ENCODE data around the gene EPN1. TPM values are rescaled to one million over a fixed set of nuclear protein-coding genes. Genes with fewer than 3 reads are reported as not detected.

EPN1 gene
- total and polyA plus RNA-seq, 5 donors from 2014 or later: 6.3 to 46.1 (median 8.1) TPM

- ATAC-seq (ENCODE audit: low read depth in 2 of 2) (no peak), DNase-seq (no peak)
- Mint-ChIP-seq H3K36me3 (peaks cover 21% of the 10 kb centered on the region), H3K4me1 (peaks cover 0 to 13% (median 2%) of the 10 kb centered on the region in 4 donors), H3K27me3 (no peaks in the 10 kb centered on the region), H3K9me3 (peaks cover 0 to 2% (median 0%) of the 10 kb centered on the region in 7 donors), H3K4me3 (no peak overlapping the region), H3K27ac (no peak overlapping the region)
- Histone ChIP-seq H3K27me3 (ENCODE audit: control insufficient read depth, insufficient read depth, low read length) (no peaks in the 10 kb centered on the region), H3K4me3 (ENCODE audit: low read depth, low read length) (no peak overlapping the region), H3K27ac (ENCODE audit: insufficient read depth, low read length, poor library complexity, severe bottlenecking) (no peak overlapping the region), H3K4me1 (ENCODE audit: control insufficient read depth, insufficient read depth, low read length, poor library complexity, severe bottlenecking) (no peaks in the 10 kb centered on the region), H3K36me3 (ENCODE audit: control insufficient read depth, insufficient read depth, low read length) (peaks cover 4% of the 10 kb centered on the region), H3K9me3 (ENCODE audit: control insufficient read depth in 2 of 2, low read length in 2 of 2) (no peaks in the 10 kb centered on the region)
Measured at GRCh38 chr19:55700813-55701212, 25.8 kb downstream of the EPN1 start.

DNA sequence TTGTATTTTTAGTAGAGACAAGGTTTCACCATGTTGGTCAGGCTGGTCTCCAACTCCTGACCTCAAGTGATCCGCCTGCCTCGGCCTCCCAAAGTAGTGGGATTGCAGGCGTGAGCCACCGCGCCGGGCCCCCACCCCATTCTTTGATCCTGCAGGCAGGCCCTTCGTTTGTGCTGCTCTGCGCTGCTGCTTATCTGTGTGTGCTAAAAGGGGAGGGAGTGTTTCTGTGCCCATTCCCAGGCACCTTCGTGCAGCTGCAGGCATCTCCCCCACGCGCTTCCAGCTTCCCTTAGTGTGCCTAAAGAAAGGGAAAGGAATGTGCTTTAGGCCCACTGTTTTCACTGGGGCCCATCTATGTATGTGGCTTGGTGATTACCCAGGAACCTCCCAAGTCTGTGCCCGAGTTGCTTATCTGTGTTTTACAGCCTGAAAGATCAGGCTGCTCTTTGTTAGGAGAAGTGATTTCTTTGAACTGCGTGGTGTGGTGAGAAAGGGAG lies 27.2 kb downstream of the EPN1 start:
- no peak overlapping the region for H3K4me3 Mint-ChIP-seq
- H3K4me3 ChIP-seq (ENCODE audit: low read depth, low read length): no peak overlapping the region
- H3K27me3 ChIP-seq (ENCODE audit: control insufficient read depth, insufficient read depth, low read length): no peaks in the 10 kb centered on the region
- H3K4me1 Mint-ChIP-seq: peaks cover 0 to 12% (median 2%) of the 10 kb centered on the region in 4 donors
- no peaks in the 10 kb centered on the region for H3K27me3 Mint-ChIP-seq
- peaks cover 0 to 2% (median 0%) of the 10 kb centered on the region in 7 donors for H3K9me3 Mint-ChIP-seq
- ATAC-seq (ENCODE audit: low read depth in 2 of 2) (no peak), DNase-seq (no peak)
- no peaks in the 10 kb centered on the region for H3K9me3 ChIP-seq (ENCODE audit: control insufficient read depth in 2 of 2, low read length in 2 of 2)
- no peaks in the 10 kb centered on the region for H3K4me1 ChIP-seq (ENCODE audit: control insufficient read depth, insufficient read depth, low read length, poor library complexity, severe bottlenecking)
- H3K27ac Mint-ChIP-seq: no peak overlapping the region
- H3K36me3 ChIP-seq (ENCODE audit: control insufficient read depth, insufficient read depth, low read length): no peaks in the 10 kb centered on the region
- H3K27ac ChIP-seq (ENCODE audit: insufficient read depth, low read length, poor library complexity, severe bottlenecking): no peak overlapping the region
- H3K36me3 Mint-ChIP-seq: peaks cover 21% of the 10 kb centered on the region

DNA sequence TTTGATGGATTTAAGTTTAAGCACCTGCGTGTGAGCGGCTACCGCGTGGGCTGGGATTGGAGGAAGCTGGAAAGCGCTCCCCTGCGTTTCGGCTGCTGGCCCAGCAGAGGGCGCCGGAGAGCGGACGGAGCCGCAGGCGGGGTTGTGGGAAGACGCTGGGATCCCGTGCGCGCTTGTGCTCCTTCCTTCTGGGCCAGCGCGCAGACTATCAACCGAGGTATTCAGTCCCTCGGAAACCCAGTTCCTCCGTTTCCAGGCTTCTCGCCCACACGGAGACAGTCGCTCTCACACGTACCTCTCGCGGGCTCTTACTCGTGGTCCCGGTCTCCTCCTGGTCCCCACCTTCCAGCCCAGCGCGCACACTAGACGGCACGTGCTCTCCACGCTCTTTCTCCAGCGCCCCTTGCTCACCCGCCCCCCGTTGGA lies 28.8 kb downstream of the EPN1 start:
- H3K36me3 Mint-ChIP-seq: peaks cover 12% of the 10 kb centered on the region
- peak in 2 of 3 donors; percentile 13 to 24 for DNase-seq
- peaks cover 0 to 2% (median 0%) of the 10 kb centered on the region in 7 donors for H3K9me3 Mint-ChIP-seq
- H3K4me3 Mint-ChIP-seq: no peak overlapping the region
- Histone ChIP-seq H3K4me1 (ENCODE audit: control insufficient read depth, insufficient read depth, low read length, poor library complexity, severe bottlenecking) (no peaks in the 10 kb centered on the region), H3K4me3 (ENCODE audit: low read depth, low read length) (no peak overlapping the region), H3K36me3 (ENCODE audit: control insufficient read depth, insufficient read depth, low read length) (no peaks in the 10 kb centered on the region), H3K9me3 (ENCODE audit: control insufficient read depth in 2 of 2, low read length in 2 of 2) (no peaks in the 10 kb centered on the region), H3K27me3 (ENCODE audit: control insufficient read depth, insufficient read depth, low read length) (no peaks in the 10 kb centered on the region), H3K27ac (ENCODE audit: insufficient read depth, low read length, poor library complexity, severe bottlenecking) (no peak overlapping the region)
- H3K4me1 Mint-ChIP-seq: peaks cover 0 to 5% (median 4%) of the 10 kb centered on the region in 4 donors
- ATAC-seq (ENCODE audit: low read depth in 2 of 2): no peak
- H3K27me3 Mint-ChIP-seq: peaks cover 4% of the 10 kb centered on the region
- H3K27ac Mint-ChIP-seq: no peak overlapping the region

GRCh38 chr19:55704494-55705245 lies 29.6 kb downstream of the EPN1 start:
- Histone ChIP-seq H3K27ac (ENCODE audit: insufficient read depth, low read length, poor library complexity, severe bottlenecking) (no peak overlapping the region), H3K27me3 (ENCODE audit: control insufficient read depth, insufficient read depth, low read length) (no peaks in the 10 kb centered on the region), H3K36me3 (ENCODE audit: control insufficient read depth, insufficient read depth, low read length) (no peaks in the 10 kb centered on the region), H3K4me1 (ENCODE audit: control insufficient read depth, insufficient read depth, low read length, poor library complexity, severe bottlenecking) (no peaks in the 10 kb centered on the region), H3K4me3 (ENCODE audit: low read depth, low read length) (no peak overlapping the region), H3K9me3 (ENCODE audit: control insufficient read depth in 2 of 2, low read length in 2 of 2) (no peaks in the 10 kb centered on the region)
- ATAC-seq (ENCODE audit: low read depth in 2 of 2) (no peak), DNase-seq (no peak)
- Mint-ChIP-seq H3K4me1 (peaks cover 2 to 7% (median 5%) of the 10 kb centered on the region in 4 donors), H3K27ac (peak overlapping the region in 1 of 3 donors; percentile 11), H3K27me3 (peaks cover 4% of the 10 kb centered on the region), H3K9me3 (peaks cover 0 to 2% (median 0%) of the 10 kb centered on the region in 7 donors), H3K36me3 (peaks cover 8% of the 10 kb centered on the region), H3K4me3 (no peak overlapping the region)

GRCh38 chr19:55705972-55706371 lies 30.9 kb downstream of the EPN1 start:
- ATAC-seq (ENCODE audit: low read depth in 2 of 2) (no peak), DNase-seq (no peak)
- H3K4me1 ChIP-seq (ENCODE audit: control insufficient read depth, insufficient read depth, low read length, poor library complexity, severe bottlenecking): no peaks in the 10 kb centered on the region
- H3K27me3 Mint-ChIP-seq: peaks cover 4% of the 10 kb centered on the region
- no peak overlapping the region for H3K4me3 ChIP-seq (ENCODE audit: low read depth, low read length)
- H3K27me3 ChIP-seq (ENCODE audit: control insufficient read depth, insufficient read depth, low read length): no peaks in the 10 kb centered on the region
- no peaks in the 10 kb centered on the region for H3K36me3 ChIP-seq (ENCODE audit: control insufficient read depth, insufficient read depth, low read length)
- no peak overlapping the region for H3K4me3 Mint-ChIP-seq
- H3K27ac Mint-ChIP-seq: no peak overlapping the region
- no peaks in the 10 kb centered on the region for H3K9me3 ChIP-seq (ENCODE audit: control insufficient read depth in 2 of 2, low read length in 2 of 2)
- no peak overlapping the region for H3K27ac ChIP-seq (ENCODE audit: insufficient read depth, low read length, poor library complexity, severe bottlenecking)
- H3K9me3 Mint-ChIP-seq: peaks cover 0 to 2% (median 0%) of the 10 kb centered on the region in 7 donors
- peaks cover 4% of the 10 kb centered on the region for H3K36me3 Mint-ChIP-seq
- H3K4me1 Mint-ChIP-seq: peaks cover 2 to 7% (median 5%) of the 10 kb centered on the region in 4 donors

DNA sequence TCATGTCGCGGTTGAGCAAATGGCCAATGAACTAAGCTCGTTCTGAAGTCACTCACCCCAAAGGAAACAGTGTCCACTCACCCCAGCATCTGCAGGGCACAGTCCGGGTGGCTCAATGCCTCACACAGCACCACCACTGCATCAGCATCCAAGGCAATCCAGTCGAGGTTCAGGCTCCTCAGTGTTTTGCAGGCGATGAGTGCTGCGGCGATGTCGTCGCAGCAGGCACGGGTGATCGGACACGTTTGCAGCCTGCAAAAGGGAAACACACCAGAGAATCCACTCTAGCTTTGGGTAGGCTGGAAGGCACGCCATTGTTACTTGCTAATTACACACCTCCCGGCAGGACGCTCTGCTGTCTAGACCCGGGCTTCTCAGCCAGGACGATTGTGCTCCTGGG lies 36.7 kb downstream of the EPN1 start:
- H3K4me3 Mint-ChIP-seq: no peak overlapping the region
- H3K36me3 Mint-ChIP-seq: no peaks in the 10 kb centered on the region
- Histone ChIP-seq H3K4me1 (ENCODE audit: control insufficient read depth, insufficient read depth, low read length, poor library complexity, severe bottlenecking) (no peaks in the 10 kb centered on the region), H3K4me3 (ENCODE audit: low read depth, low read length) (no peak overlapping the region), H3K27ac (ENCODE audit: insufficient read depth, low read length, poor library complexity, severe bottlenecking) (no peak overlapping the region), H3K27me3 (ENCODE audit: control insufficient read depth, insufficient read depth, low read length) (no peaks in the 10 kb centered on the region), H3K36me3 (ENCODE audit: control insufficient read depth, insufficient read depth, low read length) (no peaks in the 10 kb centered on the region), H3K9me3 (ENCODE audit: control insufficient read depth in 2 of 2, low read length in 2 of 2) (no peaks in the 10 kb centered on the region)
- H3K9me3 Mint-ChIP-seq: peaks cover 0 to 5% (median 2%) of the 10 kb centered on the region in 7 donors
- H3K27ac Mint-ChIP-seq: peak overlapping the region in 1 of 3 donors; percentile 26
- peaks cover 4% of the 10 kb centered on the region for H3K27me3 Mint-ChIP-seq
- H3K4me1 Mint-ChIP-seq: peaks cover 0 to 7% (median 5%) of the 10 kb centered on the region in 4 donors
- ATAC-seq (ENCODE audit: low read depth in 2 of 2) (no peak), DNase-seq (no peak)

DNA sequence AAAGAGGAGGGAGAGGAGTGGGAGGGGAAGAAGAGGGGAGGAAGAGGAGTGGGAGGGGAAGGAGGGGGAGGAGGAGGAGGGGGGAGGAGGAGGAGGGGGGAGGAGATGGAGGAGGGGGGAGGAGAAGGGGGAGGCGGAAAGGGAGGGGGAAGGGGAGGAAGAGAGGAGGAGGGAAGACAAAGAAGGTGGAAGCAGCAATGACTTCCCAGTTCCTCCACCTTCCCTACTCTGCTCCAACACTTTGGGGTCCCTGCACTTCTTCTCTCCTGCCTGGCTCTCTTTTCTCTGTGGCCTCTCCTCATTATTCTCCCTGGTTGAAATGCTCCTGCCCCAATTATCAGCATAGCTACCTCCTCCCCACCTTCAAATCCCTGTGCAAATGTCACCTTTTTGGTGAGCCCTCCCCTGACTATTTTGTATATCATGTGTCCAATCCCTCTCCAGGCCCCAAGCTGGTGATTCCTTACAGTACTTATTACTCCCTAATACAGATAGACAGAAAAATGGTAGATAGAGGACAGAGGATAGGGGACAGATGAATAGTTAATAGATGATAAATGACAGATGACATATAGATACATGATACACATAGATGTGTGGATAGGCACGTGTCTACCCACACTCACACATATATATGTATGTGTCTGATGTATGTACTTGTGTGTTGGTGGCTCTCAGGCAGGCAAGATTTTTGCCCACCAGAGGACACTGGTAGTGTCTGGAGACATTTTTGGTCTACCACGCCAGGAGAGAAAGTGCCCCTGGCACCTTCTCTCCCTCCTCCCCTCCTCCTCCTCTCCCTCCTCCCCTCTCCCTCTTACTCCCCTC lies 38.0 kb downstream of the EPN1 start:
- no peak overlapping the region for H3K27ac ChIP-seq (ENCODE audit: insufficient read depth, low read length, poor library complexity, severe bottlenecking)
- H3K27ac Mint-ChIP-seq: peak overlapping the region in 2 of 3 donors; percentile 27 to 66
- no peak overlapping the region for H3K4me3 Mint-ChIP-seq
- H3K4me1 Mint-ChIP-seq: peaks cover 0 to 7% (median 5%) of the 10 kb centered on the region in 4 donors
- H3K27me3 ChIP-seq (ENCODE audit: control insufficient read depth, insufficient read depth, low read length): no peaks in the 10 kb centered on the region
- H3K4me3 ChIP-seq (ENCODE audit: low read depth, low read length): no peak overlapping the region
- H3K36me3 ChIP-seq (ENCODE audit: control insufficient read depth, insufficient read depth, low read length): no peaks in the 10 kb centered on the region
- H3K4me1 ChIP-seq (ENCODE audit: control insufficient read depth, insufficient read depth, low read length, poor library complexity, severe bottlenecking): no peaks in the 10 kb centered on the region
- ATAC-seq (ENCODE audit: low read depth in 2 of 2) (no peak), DNase-seq (no peak)
- H3K9me3 Mint-ChIP-seq: peaks cover 0 to 5% (median 2%) of the 10 kb centered on the region in 7 donors
- peaks cover 4% of the 10 kb centered on the region for H3K27me3 Mint-ChIP-seq
- no peaks in the 10 kb centered on the region for H3K36me3 Mint-ChIP-seq
- H3K9me3 ChIP-seq (ENCODE audit: control insufficient read depth in 2 of 2, low read length in 2 of 2): no peaks in the 10 kb centered on the region

Data from CD4-positive, CD25-positive, alpha-beta regulatory T cell (primary cell).